ENCODE results near the gene TRPV5. TPM values are rescaled to one million over a fixed set of nuclear protein-coding genes. Genes with fewer than 3 reads are reported as not detected.

The TRPV5 gene
- total and polyA plus RNA-seq, 2 of the 4 experiments (the other 2 are of a cell fraction) = not detected

GRCh38 chr7:142913051-142913450 lies 20.5 kb downstream of the TRPV5 start:
- no peaks in the 10 kb centered on the region for H3K4me1 ChIP-seq (ENCODE audit: control insufficient read depth, insufficient read depth, low read length)
- no CpG with 5 or more reads among the region's 3 CpGs for WGBS, 2 experiments (ENCODE audit: extremely low coverage in 2 of 2, insufficient read length in 1 of 2)
- H4K91ac ChIP-seq (ENCODE audit: insufficient read depth, low read depth, low read length) = no peak overlapping the region
- no peaks in the 10 kb centered on the region for H3K79me1 ChIP-seq (ENCODE audit: low read depth in 1 of 2, low read length in 2 of 2)
- no peak overlapping the region for H3K18ac ChIP-seq (ENCODE audit: low read depth, low read length)
- H4K20me1 ChIP-seq (ENCODE audit: insufficient read depth, low read length) = no peaks in the 10 kb centered on the region
- DNase-seq = no peak
- no peak overlapping the region for H3K56ac ChIP-seq (ENCODE audit: extremely low read depth, insufficient read depth, low read length)
- dilution Hi-C loops (cut with HindIII; ENCODE audit: low sequenced_read_pairs, unreplicated experiment) = no loop called here
- no peak for TF ChIP-seq RFX5 (IDR thresholded peaks at IDR 0.05; ENCODE audit: low read depth, low read length)
- no peak for TF ChIP-seq BHLHE40 (IDR thresholded peaks at IDR 0.05; ENCODE audit: low read depth, low read length)
- no peak for TF ChIP-seq CTCF (conservative IDR thresholded peaks at IDR 0.05; ENCODE audit: low read depth, low read length)
- no peak for TF ChIP-seq NFE2L2 (IDR thresholded peaks at IDR 0.05; ENCODE audit: low read depth, low read length)
- no peak for TF ChIP-seq SMC3 (IDR thresholded peaks at IDR 0.05; ENCODE audit: low read depth, low read length)
- no peak for TF ChIP-seq POLR2A (IDR thresholded peaks at IDR 0.05; ENCODE audit: low read depth, low read length)
- TF ChIP-seq CHD1 (IDR thresholded peaks at IDR 0.05; ENCODE audit: low read depth, low read length) = no peak
- TF ChIP-seq CEBPB (IDR thresholded peaks at IDR 0.05; ENCODE audit: low read depth, low read length) = no peak
- TF ChIP-seq USF2 (IDR thresholded peaks at IDR 0.05; ENCODE audit: low read depth, low read length) = no peak
- TF ChIP-seq FOS (IDR thresholded peaks at IDR 0.05; ENCODE audit: low read depth, low read length) = no peak
- no peak for TF ChIP-seq MAFK (IDR thresholded peaks at IDR 0.05; ENCODE audit: low read depth, low read length)
- TF ChIP-seq MXI1 (IDR thresholded peaks at IDR 0.05; ENCODE audit: borderline replicate concordance, low read depth, low read length) = no peak
- TF ChIP-seq RAD21 (IDR thresholded peaks at IDR 0.05; ENCODE audit: low read length) = no peak
- TF ChIP-seq ELK1 (IDR thresholded peaks at IDR 0.05; ENCODE audit: borderline replicate concordance, low read depth, low read length) = no peak
- TF ChIP-seq MAZ (IDR thresholded peaks at IDR 0.05; ENCODE audit: borderline replicate concordance, low read depth, low read length) = no peak
- no peak for TF ChIP-seq RCOR1 (IDR thresholded peaks at IDR 0.05; ENCODE audit: insufficient replicate concordance, low read length)
- ChIA-PET POLR2A (ENCODE audit: unreplicated experiment) (no interaction called here), CTCF (no interaction called here)
- no peak overlapping the region for H3K14ac ChIP-seq (replicated peaks; ENCODE audit: low read depth, low read length)
- H3K23ac ChIP-seq (ENCODE audit: low read depth, low read length) = no peak overlapping the region
- BruUV-seq (replicated peaks) = no TSS peak
- no peak overlapping the region for H4K8ac ChIP-seq (ENCODE audit: low read depth in 2 of 2, low read length in 2 of 2)
- no peak overlapping the region for H3K9ac ChIP-seq (ENCODE audit: low read depth, low read length)
- H3K36me3 ChIP-seq (ENCODE audit: control insufficient read depth, insufficient read depth, low read length) = no peaks in the 10 kb centered on the region
- no peak overlapping the region for H2BK20ac ChIP-seq (ENCODE audit: low read depth, low read length)
- no peak overlapping the region for H3K4me3 ChIP-seq (ENCODE audit: insufficient read depth, low read depth, low read length)
- no peak overlapping the region for H3K27ac ChIP-seq (ENCODE audit: insufficient read depth, low read length)
- H3K9me3 ChIP-seq (ENCODE audit: control insufficient read depth, insufficient read depth, low read length) = peaks cover 2% of the 10 kb centered on the region; the same call in 1 of the 2 replicates
- H3K27me3 ChIP-seq (ENCODE audit: control insufficient read depth, insufficient read depth, low read length) = no peaks in the 10 kb centered on the region
- no peak overlapping the region for H2AFZ ChIP-seq (replicated peaks; ENCODE audit: low read length, poor library complexity)
- H2BK120ac ChIP-seq (ENCODE audit: low read depth, low read length) = no peak overlapping the region
- no peak overlapping the region for H3K4ac ChIP-seq (ENCODE audit: low read depth, low read length)
- H2AK5ac ChIP-seq (ENCODE audit: low read depth, low read length) = no peak overlapping the region
- intact Hi-C loops (cut with micrococcal nuclease) = no loop called here
- no peak overlapping the region for H2BK15ac ChIP-seq (ENCODE audit: low read depth, low read length)
- in situ Hi-C loops (cut with MboI; ENCODE audit: low sequenced_read_pairs) = no loop called here
- no peak overlapping the region for H3K4me2 ChIP-seq (ENCODE audit: low read depth, low read length)
- no peak overlapping the region for H2BK5ac ChIP-seq (ENCODE audit: low read depth, low read length, poor library complexity, severe bottlenecking)
- ATAC-seq (ENCODE audit: low read depth) = no peak
- no peak overlapping the region for H2AK9ac ChIP-seq (replicated peaks; ENCODE audit: low read depth, low read length, poor library complexity)
- no peak overlapping the region for H4K5ac ChIP-seq (ENCODE audit: low read depth, low read length)
- no peaks in the 10 kb centered on the region for H3K9me1 ChIP-seq (ENCODE audit: insufficient read depth, low read length)
